Measurements from ENCODE around the gene KMO. TPM values are rescaled to one million over a fixed set of nuclear protein-coding genes. Genes with fewer than 3 reads are reported as not detected.

Gene KMO
- total and polyA plus RNA-seq, 4 experiments from 2014 or later: 0.37 to 1.1 (median 0.44) TPM; not detected in 1

DNA sequence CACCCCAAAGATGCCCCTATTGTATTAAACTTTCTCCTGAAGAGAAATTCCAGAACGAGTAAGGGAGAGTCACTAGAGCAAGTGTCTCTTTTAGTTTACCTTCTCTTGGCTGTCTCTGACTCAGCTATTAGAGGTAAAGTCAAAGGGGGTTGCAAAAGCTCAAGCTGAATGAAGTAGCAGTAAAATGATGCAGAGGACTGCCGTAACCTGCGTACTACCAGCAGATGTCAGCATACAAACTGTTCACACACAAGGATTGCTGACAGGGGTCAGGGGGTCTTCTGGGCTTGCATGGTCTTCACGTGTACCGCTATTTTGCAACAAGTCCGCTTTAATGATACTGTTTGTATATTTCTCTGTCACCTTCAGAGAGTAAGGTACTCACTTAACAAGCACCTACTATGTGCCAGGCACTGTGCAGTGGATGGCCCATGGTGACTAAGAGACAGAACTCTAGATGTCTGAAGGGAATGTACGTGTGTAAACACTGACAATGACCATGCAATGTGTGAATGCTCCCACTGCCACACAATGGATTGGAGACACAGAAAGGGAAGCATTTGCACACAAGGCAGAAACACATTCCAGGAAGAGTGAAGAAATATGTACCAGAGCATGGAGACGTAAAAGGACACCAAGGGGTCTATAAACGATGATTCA lies 73.1 kb downstream of the KMO start:
- H3K36me3 Mint-ChIP-seq: peaks cover 0 to 14% of the 10 kb centered on the region in 2 donors
- no peak overlapping the region for H3K4me3 ChIP-seq (ENCODE audit: low read length in 2 of 2)
- no peak overlapping the region for H3K27ac Mint-ChIP-seq
- no peaks in the 10 kb centered on the region for H3K4me1 ChIP-seq (ENCODE audit: insufficient read depth, low read length)
- H3K27me3 Mint-ChIP-seq: peaks cover 1 to 2% of the 10 kb centered on the region in 2 donors
- no peaks in the 10 kb centered on the region for H3K36me3 ChIP-seq (ENCODE audit: insufficient read depth, low read length)
- no peak overlapping the region for H3K27ac ChIP-seq (ENCODE audit: low read depth, low read length)
- H3K4me3 Mint-ChIP-seq: no peak overlapping the region
- ChIA-PET CTCF (ENCODE audit: partially characterized antibody) (no interaction called here), POLR2A (ENCODE audit: partially characterized antibody) (no interaction called here)
- no peaks in the 10 kb centered on the region for H3K9me3 ChIP-seq (ENCODE audit: control insufficient read depth in 1 of 2, low read length in 2 of 2)
- H3K4me1 Mint-ChIP-seq: no peaks in the 10 kb centered on the region
- DNase-seq: no peak
- no peaks in the 10 kb centered on the region for H3K27me3 ChIP-seq (ENCODE audit: insufficient read depth, low read length)
- intact Hi-C loops (cut with micrococcal nuclease): no loop called here
- no peaks in the 10 kb centered on the region for H3K9me3 Mint-ChIP-seq

DNA sequence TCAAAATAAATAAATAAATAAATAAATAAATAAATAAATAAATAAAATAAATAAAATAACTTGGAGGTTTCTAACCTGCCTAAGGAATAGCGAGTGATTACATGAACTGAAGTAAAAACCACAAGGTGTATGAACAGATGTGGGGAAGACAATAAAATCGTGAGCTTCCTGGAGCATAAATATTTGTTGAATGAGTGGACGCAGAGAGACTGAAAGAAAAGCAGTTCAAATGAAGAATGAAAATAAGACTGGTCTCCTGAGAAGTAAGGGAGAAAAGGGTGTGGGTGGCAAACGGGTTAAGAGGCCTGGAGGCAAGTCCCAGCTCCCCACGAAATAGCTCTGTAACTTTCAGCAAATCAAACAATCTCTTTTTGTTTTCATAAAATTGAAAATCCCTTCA lies 74.4 kb downstream of the KMO start:
- H3K27me3 ChIP-seq (ENCODE audit: insufficient read depth, low read length): no peaks in the 10 kb centered on the region
- POLR2A ChIA-PET (ENCODE audit: partially characterized antibody): no interaction called here
- CTCF ChIA-PET (ENCODE audit: partially characterized antibody): interaction anchor here (1.1 to 1.4 kb wide), 3 partner anchors 11 to 240 kb away, joined by 3 to 4 read pairs (median 4); no protein-coding TSS in a partner anchor
- Mint-ChIP-seq H3K4me3 (no peak overlapping the region), H3K27me3 (peaks cover 0 to 2% of the 10 kb centered on the region in 2 donors), H3K4me1 (no peaks in the 10 kb centered on the region), H3K9me3 (no peaks in the 10 kb centered on the region), H3K27ac (no peak overlapping the region), H3K36me3 (peaks cover 0 to 14% of the 10 kb centered on the region in 2 donors)
- H3K27ac ChIP-seq (ENCODE audit: low read depth, low read length): no peak overlapping the region
- no peak overlapping the region for H3K4me3 ChIP-seq (ENCODE audit: low read length in 2 of 2)
- no peaks in the 10 kb centered on the region for H3K4me1 ChIP-seq (ENCODE audit: insufficient read depth, low read length)
- intact Hi-C loops (cut with micrococcal nuclease): no loop called here
- no peak for DNase-seq
- H3K9me3 ChIP-seq (ENCODE audit: control insufficient read depth in 1 of 2, low read length in 2 of 2): no peaks in the 10 kb centered on the region
- no peaks in the 10 kb centered on the region for H3K36me3 ChIP-seq (ENCODE audit: insufficient read depth, low read length)

DNA sequence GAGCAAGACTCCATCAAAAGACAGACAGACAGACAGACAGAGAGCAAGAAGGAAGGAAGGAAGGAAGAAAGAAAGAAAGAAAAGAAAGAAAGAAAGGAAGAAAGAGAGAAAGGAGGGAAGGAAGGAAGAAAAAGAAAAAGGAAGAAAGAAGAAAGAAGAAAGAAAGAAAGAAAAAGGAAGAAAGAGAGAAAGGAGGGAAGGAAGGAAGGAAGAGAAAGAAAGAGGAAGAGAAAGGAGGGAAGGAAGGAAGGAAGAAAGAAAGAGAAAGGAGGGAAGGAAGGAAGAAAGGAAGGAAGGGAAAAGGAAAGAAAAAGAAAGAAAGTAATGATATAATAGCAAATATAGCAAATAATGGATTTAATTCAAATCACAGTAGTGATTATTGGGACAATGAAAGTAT lies 75.3 kb downstream of the KMO start:
- Mint-ChIP-seq H3K27me3 (peaks cover 0 to 2% of the 10 kb centered on the region in 2 donors), H3K9me3 (no peaks in the 10 kb centered on the region), H3K27ac (no peak overlapping the region), H3K4me3 (no peak overlapping the region), H3K4me1 (no peaks in the 10 kb centered on the region), H3K36me3 (peaks cover 0 to 7% of the 10 kb centered on the region in 2 donors)
- no peaks in the 10 kb centered on the region for H3K27me3 ChIP-seq (ENCODE audit: insufficient read depth, low read length)
- POLR2A ChIA-PET (ENCODE audit: partially characterized antibody): no interaction called here
- no peak for DNase-seq
- intact Hi-C loops (cut with micrococcal nuclease): no loop called here
- CTCF ChIA-PET (ENCODE audit: partially characterized antibody): no interaction called here
- no peaks in the 10 kb centered on the region for H3K36me3 ChIP-seq (ENCODE audit: insufficient read depth, low read length)
- no peak overlapping the region for H3K27ac ChIP-seq (ENCODE audit: low read depth, low read length)
- H3K4me3 ChIP-seq (ENCODE audit: low read length in 2 of 2): no peak overlapping the region
- no peaks in the 10 kb centered on the region for H3K9me3 ChIP-seq (ENCODE audit: control insufficient read depth in 1 of 2, low read length in 2 of 2)
- no peaks in the 10 kb centered on the region for H3K4me1 ChIP-seq (ENCODE audit: insufficient read depth, low read length)

DNA sequence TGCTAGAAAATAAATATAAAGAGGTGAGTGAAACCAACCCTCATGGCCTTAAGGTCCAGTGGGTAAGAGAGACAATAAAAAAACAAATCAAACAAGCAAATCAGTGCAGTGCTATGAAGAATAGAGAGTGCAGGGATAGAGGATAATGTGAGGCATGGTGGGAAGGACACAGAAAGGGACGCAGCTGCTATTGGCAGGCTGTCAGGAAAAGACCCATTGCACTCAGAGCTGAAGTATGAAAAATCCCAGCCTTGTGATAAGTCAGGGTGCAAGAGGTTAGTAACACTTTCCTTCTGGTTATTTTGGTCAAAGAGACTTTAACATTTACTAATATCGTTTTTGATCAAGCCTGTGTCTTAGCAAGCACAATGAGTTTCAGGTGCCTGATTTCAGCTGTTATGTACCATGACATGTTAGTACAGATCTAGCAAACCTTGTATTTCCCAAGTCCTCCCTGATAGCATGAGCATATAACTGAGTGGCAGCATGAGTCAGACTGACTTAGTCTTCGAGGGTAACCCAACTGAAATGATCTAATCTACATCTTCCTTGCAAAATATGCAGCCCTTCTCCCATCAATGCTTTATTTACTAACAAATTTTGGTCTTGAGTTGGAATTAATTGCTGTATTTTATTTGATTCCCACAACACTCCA lies 76.3 kb downstream of the KMO start:
- POLR2A ChIA-PET (ENCODE audit: partially characterized antibody): no interaction called here
- Histone ChIP-seq H3K9me3 (ENCODE audit: control insufficient read depth in 1 of 2, low read length in 2 of 2) (no peaks in the 10 kb centered on the region), H3K4me1 (ENCODE audit: insufficient read depth, low read length) (no peaks in the 10 kb centered on the region), H3K4me3 (ENCODE audit: low read length in 2 of 2) (no peak overlapping the region), H3K36me3 (ENCODE audit: insufficient read depth, low read length) (no peaks in the 10 kb centered on the region), H3K27me3 (ENCODE audit: insufficient read depth, low read length) (no peaks in the 10 kb centered on the region), H3K27ac (ENCODE audit: low read depth, low read length) (no peak overlapping the region)
- no peak for DNase-seq
- H3K4me3 Mint-ChIP-seq: no peak overlapping the region
- no peaks in the 10 kb centered on the region for H3K9me3 Mint-ChIP-seq
- CTCF ChIA-PET (ENCODE audit: partially characterized antibody): interaction anchor here (0.9 to 2.6 kb wide), 2 partner anchors 13 to 390 kb away, joined by 5 to 6 read pairs; partner anchors contain the start of gene MAP1LC3C
- H3K27me3 Mint-ChIP-seq: peaks cover 0 to 2% of the 10 kb centered on the region in 2 donors
- H3K36me3 Mint-ChIP-seq: peaks cover 0 to under 1% of the 10 kb centered on the region in 2 donors
- intact Hi-C loops (cut with micrococcal nuclease): no loop called here
- H3K27ac Mint-ChIP-seq: no peak overlapping the region
- H3K4me1 Mint-ChIP-seq: no peaks in the 10 kb centered on the region

DNA sequence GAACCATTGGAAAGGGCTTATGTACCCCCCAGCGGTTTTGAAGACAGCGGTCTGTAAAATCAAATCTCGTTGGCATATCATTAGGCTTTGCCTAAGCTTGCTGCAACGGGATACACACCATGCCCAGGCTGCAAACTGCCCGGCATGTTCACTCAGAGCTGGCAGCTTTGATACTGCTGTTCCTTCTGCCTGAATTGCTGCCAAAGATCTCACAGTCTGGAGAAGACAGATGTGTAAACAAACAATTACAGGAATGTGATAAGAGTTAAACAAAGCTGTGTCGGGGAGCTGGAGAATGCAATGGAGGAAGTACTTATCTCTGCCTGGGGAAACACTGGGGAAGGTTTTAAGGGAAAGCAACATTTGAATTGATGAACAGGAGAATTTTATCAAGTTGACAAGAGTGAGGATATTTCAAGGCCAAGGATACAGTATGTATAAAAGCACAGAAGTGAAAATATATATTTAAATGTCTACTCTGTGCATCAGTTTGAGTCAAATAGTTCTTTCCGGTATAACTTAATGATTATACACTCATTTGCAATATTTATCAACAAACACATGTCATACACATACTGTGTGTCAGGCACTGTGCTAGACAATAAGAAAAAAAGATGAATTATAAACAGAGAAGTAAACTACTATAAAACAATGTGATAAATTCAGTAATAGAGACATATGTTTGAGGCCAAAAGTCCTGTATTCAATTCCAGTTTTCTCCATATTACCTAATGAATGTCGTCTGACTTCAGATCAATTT lies 78.1 kb downstream of the KMO start:
- H3K27ac Mint-ChIP-seq: no peak overlapping the region
- DNase-seq: no peak
- peaks cover 0 to 2% of the 10 kb centered on the region in 2 donors for H3K27me3 Mint-ChIP-seq
- H3K4me1 Mint-ChIP-seq: no peaks in the 10 kb centered on the region
- Histone ChIP-seq H3K27me3 (ENCODE audit: insufficient read depth, low read length) (no peaks in the 10 kb centered on the region), H3K36me3 (ENCODE audit: insufficient read depth, low read length) (no peaks in the 10 kb centered on the region), H3K27ac (ENCODE audit: low read depth, low read length) (no peak overlapping the region), H3K9me3 (ENCODE audit: control insufficient read depth in 1 of 2, low read length in 2 of 2) (no peaks in the 10 kb centered on the region), H3K4me1 (ENCODE audit: insufficient read depth, low read length) (no peaks in the 10 kb centered on the region), H3K4me3 (ENCODE audit: low read length in 2 of 2) (no peak overlapping the region)
- no peak overlapping the region for H3K4me3 Mint-ChIP-seq
- ChIA-PET POLR2A (ENCODE audit: partially characterized antibody) (interaction anchor here (0.6 to 1.5 kb wide), 4 partner anchors 17 to 155 kb away, joined by 3 to 4 read pairs (median 3); no protein-coding TSS in a partner anchor), CTCF (ENCODE audit: partially characterized antibody) (interaction anchor here (0.6 to 5.1 kb wide), 39 partner anchors 8 to 1327 kb away, joined by 3 to 71 read pairs (median 4); partner anchors contain the start of genes CHML, EXO1, MAP1LC3C and OPN3)
- no peaks in the 10 kb centered on the region for H3K36me3 Mint-ChIP-seq
- no peaks in the 10 kb centered on the region for H3K9me3 Mint-ChIP-seq
- intact Hi-C loops (cut with micrococcal nuclease): loop anchor here (2.0 to 5.0 kb wide), 3 partner anchors 58 to 287 kb away; no protein-coding TSS in a partner anchor

DNA sequence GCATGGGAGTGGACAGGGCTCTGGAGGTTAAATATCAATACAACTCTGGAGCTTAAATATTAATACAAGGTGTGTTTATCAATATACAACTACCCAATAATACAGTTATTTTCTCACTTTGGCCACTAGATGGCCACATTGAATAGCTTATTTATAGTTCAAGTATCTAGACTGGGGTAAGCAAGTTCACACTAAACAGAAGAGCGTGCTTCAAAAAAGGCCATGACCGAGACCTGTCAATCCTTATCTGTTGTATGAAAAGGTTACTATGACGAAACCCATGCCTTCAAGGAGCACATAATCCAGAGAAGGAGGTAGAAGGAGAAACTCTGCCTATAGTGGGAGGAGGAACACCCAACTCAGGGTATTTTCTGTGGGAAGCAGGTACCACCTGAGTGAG lies 78.9 kb downstream of the KMO start:
- Histone ChIP-seq H3K4me3 (ENCODE audit: low read length in 2 of 2) (no peak overlapping the region), H3K27me3 (ENCODE audit: insufficient read depth, low read length) (no peaks in the 10 kb centered on the region), H3K4me1 (ENCODE audit: insufficient read depth, low read length) (no peaks in the 10 kb centered on the region), H3K27ac (ENCODE audit: low read depth, low read length) (no peak overlapping the region), H3K9me3 (ENCODE audit: control insufficient read depth in 1 of 2, low read length in 2 of 2) (no peaks in the 10 kb centered on the region), H3K36me3 (ENCODE audit: insufficient read depth, low read length) (no peaks in the 10 kb centered on the region)
- Mint-ChIP-seq H3K36me3 (no peaks in the 10 kb centered on the region), H3K27ac (no peak overlapping the region), H3K4me3 (no peak overlapping the region), H3K27me3 (no peaks in the 10 kb centered on the region), H3K4me1 (no peaks in the 10 kb centered on the region), H3K9me3 (no peaks in the 10 kb centered on the region)
- ChIA-PET CTCF (ENCODE audit: partially characterized antibody) (interaction anchor here (0.6 to 5.1 kb wide), 44 partner anchors 9 to 1327 kb away, joined by 3 to 71 read pairs (median 4); partner anchors contain the start of genes CHML, EXO1, MAP1LC3C and OPN3), POLR2A (ENCODE audit: partially characterized antibody) (interaction anchor here (0.6 to 1.5 kb wide), 4 partner anchors 17 to 154 kb away, joined by 3 to 4 read pairs (median 3); no protein-coding TSS in a partner anchor)
- intact Hi-C loops (cut with micrococcal nuclease): loop anchor here (1.0 to 5.0 kb wide), 8 partner anchors 16 to 406 kb away; no protein-coding TSS in a partner anchor
- peak in 4 of 5 donors; percentile 56 to 62 (median 60) for DNase-seq

All from CD4-positive, alpha-beta memory T cell (primary cell).